Stimulated activated CD4-positive, alpha-beta T cell treated with anti-CD3 and anti-CD28 coated beads, Interleukin-2, amount 100 ng/mL, for 48 hours (primary cell): ENCODE results near the gene CD28.

Source experiments
- DNase-seq, 2 donors: peaks; one replicate each; pipeline ENCODE4 v3.0.0-alpha.2; 2020

Gene CD28

GRCh38 chr2:203719456-203720410 is 13.3 kb downstream of the CD28 start:
- no peak for DNase-seq

GRCh38 chr2:203720915-203721672 is 14.7 kb downstream of the CD28 start:
- no peak for DNase-seq

GRCh38 chr2:203721781-203722300 is 15.4 kb downstream of the CD28 start:
- no peak for DNase-seq

DNA sequence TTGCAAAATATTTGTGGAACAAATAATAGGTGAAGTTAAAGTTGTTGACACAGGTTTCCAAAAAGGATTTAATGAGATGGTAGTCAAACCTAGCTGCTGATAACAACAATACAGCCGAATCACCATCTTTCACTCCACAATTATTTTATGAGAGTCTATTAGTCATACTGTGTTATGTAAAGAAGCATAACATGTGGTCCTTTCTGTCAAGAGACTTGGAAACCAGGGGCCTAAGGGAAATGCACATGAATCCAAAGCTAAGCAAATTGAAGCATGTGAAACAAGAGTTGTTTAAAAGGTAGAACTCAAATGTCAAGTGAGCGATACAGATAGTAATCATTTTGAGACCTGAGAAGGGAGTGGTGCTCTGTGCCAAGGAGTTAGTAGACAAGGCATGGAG is 16.0 kb downstream of the CD28 start:
- DNase-seq = no peak

GRCh38 chr2:203728321-203728720 is 21.9 kb downstream of the CD28 start:
- no peak for DNase-seq

GRCh38 chr2:203730076-203730729 is 23.8 kb downstream of the CD28 start:
- DNase-seq = no peak

DNA sequence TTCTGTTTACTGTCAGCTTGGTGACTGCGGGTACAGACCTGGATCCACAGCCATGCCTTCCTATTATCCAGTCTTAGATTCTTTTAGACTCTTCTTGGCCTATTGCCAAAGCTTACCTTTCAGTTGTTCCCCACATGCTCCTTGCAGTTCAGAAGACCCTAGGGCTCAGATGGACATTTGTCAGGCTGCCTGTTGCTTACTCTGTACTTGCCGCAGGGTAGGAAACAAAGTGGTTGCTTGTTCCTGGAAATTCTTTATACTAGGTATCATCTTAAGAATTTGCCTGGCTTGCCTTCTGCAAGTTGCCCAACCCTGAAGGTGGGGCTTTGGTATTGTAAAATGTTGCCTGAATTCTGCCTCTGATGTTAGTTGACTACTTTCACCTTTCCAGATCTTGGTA is 24.4 kb downstream of the CD28 start:
- no peak for DNase-seq

GRCh38 chr2:203732092-203732952 is 25.9 kb downstream of the CD28 start:
- DNase-seq = no peak

- no peak for DNase-seq
These were observed 26.6 kb downstream of the CD28 start for GRCh38 chr2:203732953-203733510.

- no peak for DNase-seq
These were observed 27.2 kb downstream of the CD28 start for GRCh38 chr2:203733684-203734083.

GRCh38 chr2:203734276-203734983 is 28.0 kb downstream of the CD28 start:
- no peak for DNase-seq

- DNase-seq = no peak
These were observed 30.9 kb downstream of the CD28 start for GRCh38 chr2:203737360-203737759.

DNA sequence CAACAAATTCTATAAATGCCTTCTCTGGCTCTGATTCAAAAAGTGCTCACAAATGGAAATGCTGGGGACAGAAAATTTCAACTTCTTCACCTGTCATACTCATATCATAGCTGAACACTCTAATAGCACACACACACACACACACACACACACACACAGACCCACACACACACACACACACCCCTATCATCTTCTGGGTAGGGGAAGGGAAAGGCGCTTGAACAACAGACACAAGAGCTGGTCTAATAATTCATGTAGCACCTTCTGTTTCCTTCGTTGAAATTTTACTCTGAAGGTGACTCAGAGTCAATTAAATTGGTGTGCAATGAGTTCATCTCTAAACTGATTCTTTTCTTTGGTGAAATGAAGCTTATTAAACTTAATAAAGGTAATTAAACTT is 32.9 kb downstream of the CD28 start:
- DNase-seq = no peak

GRCh38 chr2:203740871-203741281 is 34.4 kb downstream of the CD28 start:
- DNase-seq = no peak

DNA sequence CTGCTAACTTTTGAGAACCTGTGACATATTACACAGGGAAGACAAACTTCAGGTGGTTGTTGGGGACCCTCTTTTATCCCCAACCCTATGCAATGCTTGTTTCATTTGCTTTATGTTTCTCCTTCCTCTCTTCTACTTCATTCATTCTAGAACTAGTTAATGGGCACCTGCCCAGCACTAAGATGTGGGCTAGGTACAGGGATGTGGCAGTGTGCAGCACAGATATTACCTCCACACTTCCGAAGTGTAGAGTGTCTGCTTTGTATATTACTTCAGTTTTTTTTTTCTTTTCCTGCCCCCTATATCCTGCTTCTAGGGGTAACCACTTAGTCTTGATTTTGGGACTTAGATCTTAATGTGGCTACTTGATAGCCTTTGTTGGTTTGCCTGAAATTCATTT is 35.1 kb downstream of the CD28 start:
- DNase-seq = no peak

DNA sequence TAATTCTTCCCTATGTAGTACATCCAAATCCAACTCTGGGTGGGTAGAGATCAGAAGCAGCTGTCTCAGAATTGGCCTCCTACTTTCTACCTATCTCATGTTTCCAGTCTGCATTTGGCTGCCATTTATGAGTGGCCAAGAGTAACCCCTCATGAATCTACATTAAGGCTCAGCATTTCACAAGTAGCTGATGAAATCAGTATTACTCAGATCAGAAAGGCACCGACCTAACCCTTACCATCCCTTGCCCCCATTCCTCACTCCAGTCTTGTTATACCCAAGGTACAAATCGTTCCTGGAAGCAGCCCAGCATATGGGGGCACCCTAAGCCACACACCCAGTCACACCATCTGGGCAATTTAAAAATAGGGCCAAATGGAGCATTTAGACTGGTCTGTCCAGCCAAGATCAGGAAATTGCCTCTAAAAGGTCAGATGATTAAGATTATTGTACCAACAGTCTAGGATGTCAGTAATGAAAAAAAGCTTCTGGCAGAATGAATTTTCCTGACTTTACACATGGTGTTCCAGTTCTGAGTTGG is 37.1 kb downstream of the CD28 start:
- DNase-seq = no peak

GRCh38 chr2:203744091-203744490 is 37.7 kb downstream of the CD28 start:
- DNase-seq = no peak

GRCh38 chr2:203745267-203745666 is 38.8 kb downstream of the CD28 start:
- no peak for DNase-seq

GRCh38 chr2:203748331-203749126 is 42.1 kb downstream of the CD28 start:
- DNase-seq = no peak
